Stimulated activated naive CD4-positive, alpha-beta T cell (primary cell): ENCODE results near the gene MRPL47.
A peak's percentile ranks its signal among the peaks of the same experiment; 100 is the strongest.

Experiments used
- DNase-seq, 6 experiments: peaks; one replicate each; lab custom pipeline; 2025; lab: John Stamatoyannopoulos, UW

Gene MRPL47

GRCh38 chr3:179591313-179591712 lies 13.1 kb downstream of the MRPL47 start:
- DNase-seq, result no peak

GRCh38 chr3:179590669-179591068 lies 13.8 kb downstream of the MRPL47 start:
- DNase-seq, result no peak

- no peak for DNase-seq
These were observed 15.3 kb downstream of the MRPL47 start for GRCh38 chr3:179589143-179589542.

GRCh38 chr3:179580992-179581391 lies 23.4 kb downstream of the MRPL47 start:
- DNase-seq, result no peak

GRCh38 chr3:179565496-179565895 lies 38.9 kb downstream of the MRPL47 start:
- DNase-seq, result no peak

GRCh38 chr3:179563271-179563783 lies 41.1 kb downstream of the MRPL47 start:
- DNase-seq, result peak; percentile 26 to 62 (median 46)

- peak; percentile 92 to 99 (median 96) for DNase-seq
These were observed 41.7 kb downstream of the MRPL47 start, which contains the start of gene ACTL6A for GRCh38 chr3:179562591-179563270. Gene ACTL6A (plus strand): TSS chr3:179562926. CDS start chr3:179563093, 167 bp downstream.

GRCh38 chr3:179560791-179561190 lies 43.6 kb downstream of the MRPL47 start:
- no peak for DNase-seq

GRCh38 chr3:179558742-179559364 lies 45.6 kb downstream of the MRPL47 start:
- DNase-seq, result peak in 4 of 6 experiments; percentile 4 to 27 (median 7)

- no peak for DNase-seq
These were observed 52.9 kb downstream of the MRPL47 start for GRCh38 chr3:179551349-179552105.

- no peak for DNase-seq
These were observed 57.6 kb downstream of the MRPL47 start for GRCh38 chr3:179546814-179547241.

GRCh38 chr3:179544981-179545645 lies 59.3 kb downstream of the MRPL47 start:
- no peak for DNase-seq

- no peak for DNase-seq
These were observed 62.1 kb downstream of the MRPL47 start for GRCh38 chr3:179542375-179542774.

- DNase-seq, result no peak
These were observed 62.8 kb downstream of the MRPL47 start for GRCh38 chr3:179541596-179541995.

- DNase-seq, result no peak
These were observed 63.3 kb downstream of the MRPL47 start for GRCh38 chr3:179541094-179541493.
